HG02642 (cell line): ENCODE measurements around the gene NRTN.
"Not testable (repeated sequence)": the region's sequence is repeated elsewhere in the genome, so short reads cannot be mapped to it uniquely, and the experiment has no call there.

Experiments
- ATAC-seq: cut with Tn5 transposase; IDR thresholded peaks from one replicate; pipeline ENCODE4 v1.9.1; 2021; ENCODE audit warnings: mild to moderate bottlenecking; ENCODE audit not compliant: unreplicated experiment, poor library complexity

The NRTN gene

GRCh38 chr19:5832527-5833216 is 27.8 kb downstream of the NRTN start:
- ATAC-seq = no peak

GRCh38 chr19:5837761-5838352 is 33.0 kb downstream of the NRTN start:
- ATAC-seq = no peak

DNA sequence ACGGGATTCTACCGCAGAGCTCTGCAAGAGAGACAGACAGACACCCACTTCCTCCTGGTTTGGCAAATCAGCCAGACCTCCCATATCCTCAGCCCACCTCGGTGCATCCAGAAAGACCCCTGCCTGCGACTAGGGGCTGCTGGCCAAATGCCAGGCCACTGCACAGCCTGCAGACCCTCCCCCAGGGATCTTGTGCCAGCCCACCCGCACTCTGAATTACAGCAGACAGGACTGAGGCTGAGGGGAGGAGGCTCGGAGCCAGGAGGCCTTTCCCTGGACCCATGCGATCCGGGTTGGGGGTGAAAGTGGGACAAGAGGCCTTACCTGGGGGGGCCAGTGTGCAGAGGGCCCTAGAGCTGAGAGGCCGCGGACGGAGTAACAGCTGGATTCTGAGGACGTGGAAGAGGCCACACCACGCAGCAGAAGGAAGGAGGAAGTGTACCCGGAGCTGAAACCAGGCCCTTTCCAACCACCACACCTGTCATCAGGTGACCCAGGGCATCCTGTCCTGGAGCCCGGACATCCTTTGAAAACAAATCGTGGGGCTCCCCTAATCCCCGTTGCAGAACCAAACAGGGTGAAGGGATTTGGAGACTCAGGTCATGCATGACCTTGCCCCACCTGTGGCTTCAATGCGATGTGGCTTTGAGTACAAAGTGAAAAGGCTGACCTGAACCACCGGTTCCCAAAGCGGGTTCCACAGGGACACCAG is 33.6 kb downstream of the NRTN start:
- no peak for ATAC-seq

DNA sequence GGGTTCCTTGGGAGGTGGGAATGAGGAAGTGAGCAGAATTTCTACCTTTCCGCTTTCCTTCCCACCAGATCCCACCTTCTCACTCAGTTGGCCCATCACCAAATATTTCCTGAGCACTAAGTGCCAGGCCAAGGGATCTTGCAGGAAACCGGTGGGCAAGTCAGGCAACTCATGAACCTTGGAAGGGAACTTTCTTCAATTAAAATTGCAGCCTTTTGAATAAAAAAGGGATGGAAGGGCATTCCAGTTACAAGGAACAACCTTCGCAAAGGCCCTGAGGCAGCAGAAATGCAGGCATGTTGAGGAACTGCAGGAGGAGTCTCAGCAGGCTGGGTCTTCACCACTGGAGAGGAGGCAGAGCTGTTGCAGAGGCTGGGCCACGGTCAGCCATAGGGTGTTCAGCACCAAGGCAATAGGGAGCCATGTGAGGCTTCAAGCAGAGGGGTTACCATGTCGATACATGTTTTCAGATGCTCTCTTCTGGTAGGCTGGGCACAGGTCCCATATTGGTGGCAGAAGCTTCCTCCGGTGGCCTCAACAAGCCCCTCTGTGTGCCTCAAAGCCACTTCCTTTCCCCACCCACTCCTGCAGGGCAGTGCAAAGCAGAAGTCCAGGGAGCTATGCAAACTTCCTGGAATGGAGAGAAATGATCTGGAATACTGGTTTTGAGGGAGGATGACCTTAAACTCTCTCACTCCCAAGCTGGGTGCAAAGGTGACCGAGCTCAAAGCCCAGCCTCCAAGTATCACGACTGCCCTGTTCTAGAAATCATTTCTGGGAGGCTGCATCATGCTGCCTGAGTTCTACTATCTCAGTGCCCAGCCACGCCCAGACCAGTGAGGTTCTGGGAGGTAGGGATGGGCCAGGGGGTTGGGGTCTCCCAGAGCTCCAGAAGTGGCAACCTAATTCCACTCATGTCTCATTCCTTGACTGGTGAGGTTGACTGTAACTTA is 34.5 kb downstream of the NRTN start, which contains the start of gene FUT6:
FUT6 (minus strand) TSS at position 638 of the 953 bp plus-strand sequence. CDS start 7,135 bp downstream, outside the sequence.
- no peak for ATAC-seq

DNA sequence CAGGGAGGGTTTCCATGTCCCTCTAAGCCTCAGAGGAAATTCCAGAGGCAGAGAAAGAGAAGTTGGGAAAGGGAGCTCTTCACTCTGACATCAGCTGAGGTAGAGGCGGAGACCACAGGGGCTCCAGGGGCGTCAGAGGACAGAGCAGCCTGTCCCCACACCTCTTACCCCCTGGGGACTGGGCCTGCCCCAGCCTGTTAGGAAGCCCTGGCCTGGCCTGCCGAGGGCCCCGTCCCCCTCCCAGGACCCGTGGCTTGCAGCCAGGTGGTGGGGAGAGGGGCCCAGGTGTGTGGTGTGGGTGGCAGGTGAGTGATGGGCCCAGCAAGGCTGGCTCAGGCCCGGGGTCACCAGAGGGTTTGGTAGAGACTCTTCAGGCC is 36.9 kb downstream of the NRTN start:
- not testable (repeated sequence) for ATAC-seq

GRCh38 chr19:5843295-5843927 is 38.5 kb downstream of the NRTN start:
- ATAC-seq = no peak

DNA sequence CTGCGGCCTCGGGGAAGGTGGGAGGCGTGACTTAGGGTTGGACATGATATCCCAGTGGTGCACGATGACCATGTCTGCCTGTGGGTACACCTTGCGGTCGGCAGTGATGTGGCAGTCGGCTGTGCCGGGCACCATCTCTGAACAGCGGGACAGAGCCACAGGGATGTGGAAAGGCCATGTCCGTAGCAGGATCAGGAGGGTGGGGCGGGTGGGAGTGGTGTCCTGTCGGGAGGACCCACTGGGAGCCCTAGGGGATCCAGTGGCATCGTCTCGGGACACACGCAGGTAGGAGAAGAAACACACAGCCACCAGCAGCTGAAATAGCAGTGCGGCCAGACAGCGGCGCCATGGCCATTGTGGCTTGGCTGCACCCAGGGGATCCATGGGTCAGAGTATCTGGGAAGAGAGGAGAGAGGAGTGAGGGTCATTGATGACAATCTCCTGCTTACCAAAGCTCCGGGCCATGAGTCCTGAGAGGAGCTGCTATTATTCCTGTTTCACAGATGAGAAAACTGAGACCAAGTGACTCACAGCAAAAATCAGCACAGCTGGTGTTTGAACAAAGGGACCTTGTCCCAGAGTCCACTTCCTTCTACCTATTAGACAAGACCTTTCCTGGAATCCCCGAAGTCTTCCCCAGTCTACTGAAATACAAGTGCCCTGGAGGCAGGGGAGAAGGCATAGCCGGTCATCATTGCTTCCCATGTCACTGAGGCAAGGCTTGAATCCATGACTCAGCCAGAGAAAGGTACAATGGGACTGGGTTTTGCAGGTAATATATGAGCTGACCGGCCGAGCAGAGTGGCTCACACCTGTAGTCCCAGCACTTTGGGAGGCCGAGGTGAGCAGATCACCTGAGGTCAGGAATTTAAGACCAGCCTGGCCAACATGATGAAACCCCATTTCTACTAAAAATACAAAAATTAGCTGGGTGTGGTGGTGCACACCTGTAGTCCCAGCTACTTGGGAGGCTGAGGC is 39.9 kb downstream of the NRTN start:
- ATAC-seq = no peak

- not testable (repeated sequence) for ATAC-seq
Observed at GRCh38 chr19:5847846-5848245, 43.0 kb downstream of the NRTN start.

- not testable (repeated sequence) for ATAC-seq
Observed at GRCh38 chr19:5848621-5849020, 43.8 kb downstream of the NRTN start.

DNA sequence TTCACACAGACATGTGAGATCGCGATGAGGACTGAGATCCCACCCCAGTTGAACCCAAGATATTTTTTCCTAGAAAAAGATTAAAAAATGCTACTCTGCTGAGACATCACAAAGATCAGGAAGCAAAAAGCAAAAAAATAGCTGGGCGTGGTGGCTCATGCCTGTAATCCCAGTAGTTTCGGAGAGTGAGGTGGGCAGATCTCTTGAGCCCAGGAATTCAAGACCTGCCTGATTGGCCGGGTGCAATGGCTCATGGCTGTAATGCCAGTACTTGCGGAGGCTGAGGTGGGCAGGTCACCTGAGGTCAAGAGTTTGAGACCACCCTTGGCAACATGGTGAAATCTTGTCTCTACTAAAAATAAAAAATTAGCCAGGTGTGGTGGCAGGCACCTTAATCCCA is 45.3 kb downstream of the NRTN start:
- ATAC-seq = no peak

- ATAC-seq = no peak
Observed at GRCh38 chr19:5850743-5851293, 46.0 kb downstream of the NRTN start.

DNA sequence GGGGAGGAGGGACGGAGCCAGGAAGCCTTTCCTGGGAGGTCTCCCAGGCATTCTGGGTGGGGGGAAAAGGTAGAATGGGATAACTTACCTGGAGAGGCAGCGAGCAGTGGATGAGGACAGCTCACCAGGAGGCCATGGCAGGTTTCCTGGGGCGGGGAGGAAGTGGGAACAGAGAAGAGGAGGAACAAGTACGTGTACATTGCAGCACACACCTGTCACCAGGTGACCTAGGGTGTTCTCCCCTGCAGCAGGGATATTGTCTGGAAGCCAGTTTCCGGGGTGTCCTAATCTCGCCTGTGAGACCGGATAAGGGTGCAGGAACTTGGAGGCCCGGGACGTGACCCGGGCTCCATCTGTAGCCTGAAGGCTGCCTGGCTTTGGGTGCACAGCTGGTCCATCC is 46.4 kb downstream of the NRTN start, which contains the start of gene FUT3:
FUT3 (minus strand) TSS at position 148 of the 400 bp plus-strand sequence.
- ATAC-seq = no peak

DNA sequence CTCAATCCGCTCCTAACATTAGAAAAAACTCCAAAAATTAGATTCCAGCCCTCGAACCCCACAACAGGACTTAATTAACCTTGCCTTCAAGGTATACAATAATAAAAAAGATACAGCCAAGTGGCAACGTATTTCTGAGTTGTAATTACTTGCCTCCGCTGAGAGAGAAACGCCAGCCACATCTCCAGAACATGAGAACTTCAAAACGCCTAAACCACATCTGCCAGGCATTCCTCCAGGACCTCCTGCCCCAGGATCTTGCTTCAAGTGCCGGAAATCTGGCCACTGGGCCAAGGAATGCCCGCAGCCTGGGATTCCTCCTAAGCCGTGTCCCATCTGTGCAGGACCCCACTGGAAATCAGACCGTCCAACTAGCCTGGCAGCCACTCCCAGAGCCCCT is 49.3 kb downstream of the NRTN start:
- ATAC-seq = not testable (repeated sequence)

DNA sequence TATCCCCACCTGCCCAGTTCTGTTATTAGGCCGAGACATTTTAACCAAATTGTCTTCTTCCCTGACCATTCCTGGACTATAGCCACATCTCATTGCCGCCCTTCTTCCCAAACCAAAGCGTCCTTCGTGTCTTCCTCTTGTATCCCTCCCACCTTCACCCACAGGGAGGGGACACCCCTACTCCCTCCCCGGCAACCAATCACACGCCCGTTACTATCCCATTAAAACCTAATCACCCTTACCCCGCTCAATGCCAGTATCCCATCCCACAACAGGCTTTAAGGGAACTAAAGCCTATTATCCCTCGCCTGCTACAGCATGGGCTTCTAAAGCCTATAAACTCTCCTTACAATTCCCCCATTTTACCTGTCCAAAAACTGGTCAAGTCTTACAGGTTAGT is 50.3 kb downstream of the NRTN start:
- ATAC-seq = not testable (repeated sequence)

GRCh38 chr19:5857203-5858081 is 52.6 kb downstream of the NRTN start:
- no peak for ATAC-seq

GRCh38 chr19:5863030-5863665 is 58.3 kb downstream of the NRTN start:
- no peak for ATAC-seq
